HG02970 (cell line): ENCODE measurements around the gene ZNF311.

ENCODE experiments used
- ATAC-seq: cut with Tn5 transposase; IDR thresholded peaks from one replicate; pipeline ENCODE4 v1.9.1; 2021; ENCODE audit warnings: mild to moderate bottlenecking, moderate library complexity, moderate number of reproducible peaks; ENCODE audit not compliant: unreplicated experiment, low FRiP score

Gene ZNF311

DNA sequence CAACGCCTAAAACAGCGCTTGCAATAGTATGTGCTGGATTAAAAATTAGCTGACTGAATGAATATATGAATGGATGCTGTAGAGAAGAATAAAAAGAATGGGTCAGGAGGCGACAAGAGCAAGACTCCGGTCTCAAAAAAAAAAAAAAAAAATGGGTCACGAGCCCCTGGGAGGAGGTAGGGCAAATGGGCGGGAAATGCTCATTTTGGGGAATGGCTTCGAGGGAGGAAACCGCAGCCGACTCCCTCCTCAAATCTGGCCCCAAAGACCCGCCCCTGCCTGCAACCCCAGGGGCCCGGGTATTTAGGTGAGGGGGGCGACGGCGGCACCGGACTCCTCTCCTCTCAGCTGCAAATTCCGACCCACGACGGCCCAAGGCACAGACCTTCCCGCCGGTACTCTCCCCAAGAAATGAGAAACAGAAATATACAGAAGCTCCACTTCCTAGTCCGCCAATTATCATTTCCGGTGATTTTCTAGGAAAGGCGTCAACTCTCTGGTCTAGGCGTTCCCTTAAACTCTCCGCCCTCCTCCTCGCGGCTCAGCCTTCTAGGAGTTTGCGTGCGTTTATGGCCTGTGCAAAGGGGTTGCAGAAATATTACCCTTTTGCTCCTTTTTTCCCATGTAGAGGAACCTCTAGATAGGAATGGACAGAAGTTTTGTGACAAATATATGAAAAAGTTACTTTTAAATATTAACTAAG, at the start of gene ZNF311:
Gene ZNF311 (minus strand): TSS at position 133 of the 703 bp plus-strand sequence. CDS start 1,361 bp downstream, outside the sequence.
- ATAC-seq: no peak

DNA sequence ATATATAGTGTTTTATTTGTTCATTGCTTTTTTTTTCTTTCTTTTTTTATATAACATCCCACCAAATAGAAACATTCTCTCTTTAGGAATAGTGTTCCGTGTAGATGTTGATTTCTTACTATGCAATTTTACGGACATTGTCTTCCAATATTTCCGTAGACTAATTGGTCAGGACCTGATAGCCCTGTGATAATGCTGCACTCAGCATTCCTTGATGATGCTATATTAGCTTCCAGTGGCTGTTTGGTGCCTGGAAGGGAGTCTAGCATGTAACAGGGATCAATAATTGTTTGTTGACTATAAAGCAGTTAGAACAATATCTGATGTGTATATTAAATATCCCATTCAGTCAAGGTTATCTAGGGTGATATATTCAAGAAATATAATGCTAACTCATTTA, 46.6 kb upstream of the ZNF311 start:
- ATAC-seq: no peak

DNA sequence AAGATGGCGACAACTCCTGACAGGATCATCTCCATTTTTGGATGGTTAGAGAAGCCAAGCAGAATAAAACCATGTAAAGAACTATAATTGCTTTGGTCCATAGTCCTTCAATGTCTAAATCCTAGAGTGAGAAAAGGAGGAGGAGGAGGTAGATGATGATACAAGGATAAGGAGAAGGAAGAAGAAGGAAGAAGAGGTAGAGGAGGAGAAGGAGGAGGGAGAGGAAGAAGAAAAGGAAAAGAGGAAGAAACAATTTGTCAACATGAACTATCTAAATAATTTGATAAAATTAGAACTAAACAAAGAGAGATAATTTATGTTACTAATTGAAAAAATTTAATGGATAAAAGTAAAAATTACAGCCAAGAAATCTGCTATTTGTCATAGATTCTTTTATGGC, 40.0 kb upstream of the ZNF311 start, which contains the start of gene OR2W1:
Gene OR2W1 (minus strand): TSS at position 101 of the 400 bp plus-strand sequence. CDS start 0 bp downstream, at position 101.
- ATAC-seq: no peak

DNA sequence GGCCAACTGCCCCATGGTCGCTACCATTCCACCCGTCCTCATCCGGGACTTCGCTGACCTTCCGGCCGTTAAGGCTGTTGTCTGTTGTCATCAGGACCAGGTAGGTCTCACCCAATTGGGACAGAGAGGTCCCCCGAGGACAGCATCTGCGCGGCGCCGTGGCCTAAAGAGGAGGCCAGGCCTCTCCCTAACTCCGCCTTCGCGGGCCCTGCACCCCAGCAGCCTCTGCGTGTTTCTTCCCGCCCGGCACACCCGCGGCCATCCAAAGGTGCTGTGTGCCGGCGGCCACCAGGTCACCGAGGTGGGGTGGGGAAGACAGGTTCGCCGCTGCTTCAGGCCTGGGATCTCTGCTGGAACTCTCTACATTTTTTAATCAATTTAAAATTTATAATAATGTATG, 30.8 kb upstream of the ZNF311 start:
- ATAC-seq: no peak

DNA sequence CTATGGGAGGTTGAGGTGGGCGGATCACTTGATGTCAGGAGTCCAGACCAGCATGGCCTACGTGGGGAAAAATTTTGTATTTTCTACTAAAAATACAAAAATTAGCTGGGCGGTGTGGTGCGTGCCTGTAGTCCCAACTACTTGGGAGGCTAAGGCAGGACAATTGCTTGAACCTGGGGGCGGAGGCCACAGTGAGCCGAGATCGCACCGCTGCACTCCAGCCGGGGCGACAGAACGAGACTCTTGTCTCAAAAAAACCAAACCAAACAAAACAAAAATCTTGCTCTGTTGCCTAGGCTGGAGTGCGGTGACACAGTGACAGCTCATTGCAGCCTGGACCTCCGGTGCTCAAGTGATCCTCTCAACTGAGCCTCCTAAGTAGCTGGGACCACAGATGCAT, 23.7 kb upstream of the ZNF311 start:
- ATAC-seq: no peak

DNA sequence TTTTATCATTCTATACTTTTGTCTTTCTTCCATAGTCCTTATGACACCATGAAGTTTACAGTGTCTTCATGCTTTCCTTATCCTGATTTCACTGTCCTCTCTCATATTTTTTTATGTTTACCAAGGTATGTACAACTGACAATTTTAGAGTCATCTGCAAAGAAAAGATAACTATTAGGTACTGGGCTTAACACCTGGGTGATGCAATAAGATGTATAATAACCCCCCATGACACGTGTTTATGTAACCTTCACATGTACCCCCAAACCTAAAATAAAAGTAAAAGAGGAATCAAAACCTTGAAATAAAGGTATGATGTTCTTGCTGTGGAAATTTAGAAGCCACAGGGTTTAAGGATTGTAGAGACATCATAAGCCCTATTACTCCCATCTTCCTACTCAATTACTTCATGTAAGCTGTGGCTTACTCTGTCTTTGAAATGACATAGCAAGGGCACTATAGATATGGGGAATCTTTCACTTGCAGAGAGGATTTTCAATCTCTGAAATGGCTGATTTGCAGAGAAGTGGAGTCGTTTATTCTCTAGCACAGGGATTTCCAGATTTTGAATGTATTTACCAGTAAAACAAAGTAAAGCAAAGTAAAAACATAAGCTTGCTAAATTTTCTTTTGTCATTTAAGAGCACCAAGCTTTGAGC, 20.9 kb upstream of the ZNF311 start:
- ATAC-seq: no peak

DNA sequence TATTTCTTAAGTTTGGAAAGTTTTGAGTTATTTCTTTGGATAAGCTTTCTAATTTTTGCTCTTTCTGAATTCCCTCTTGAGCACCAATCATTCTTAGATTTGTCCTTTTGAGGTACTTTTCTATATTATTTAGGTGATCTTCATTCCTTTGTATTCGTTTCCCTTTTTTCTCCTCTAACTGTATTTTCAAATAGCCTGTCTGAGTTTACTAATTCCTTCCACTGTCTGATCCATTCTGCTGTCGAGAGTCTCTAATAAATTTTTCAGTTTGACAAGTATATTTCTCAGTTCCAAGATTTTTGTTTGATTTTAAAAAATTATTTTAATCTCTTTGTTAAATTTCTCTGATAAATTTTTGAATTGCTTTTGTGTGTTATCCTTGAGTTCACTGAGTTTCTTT, 16.3 kb upstream of the ZNF311 start:
- ATAC-seq: no peak

DNA sequence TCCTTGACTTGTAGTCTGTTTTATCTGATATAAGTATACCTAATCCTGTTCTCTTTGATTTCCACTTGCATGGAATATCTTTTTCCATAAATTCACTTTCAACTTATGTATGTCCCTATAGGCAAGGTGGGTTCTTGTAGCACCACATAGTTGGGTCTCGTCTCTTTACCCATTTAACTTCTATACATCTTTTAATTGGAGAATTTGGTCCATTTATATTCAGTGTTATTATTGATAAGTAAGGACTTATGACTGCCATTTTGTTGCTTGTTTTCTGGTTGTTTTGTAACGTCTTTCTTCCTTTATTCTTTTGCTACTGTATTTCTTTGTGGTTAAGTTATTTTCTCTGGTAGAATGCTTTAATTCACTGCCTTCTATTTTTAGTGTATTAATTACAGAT, 14.5 kb upstream of the ZNF311 start:
- no peak for ATAC-seq

DNA sequence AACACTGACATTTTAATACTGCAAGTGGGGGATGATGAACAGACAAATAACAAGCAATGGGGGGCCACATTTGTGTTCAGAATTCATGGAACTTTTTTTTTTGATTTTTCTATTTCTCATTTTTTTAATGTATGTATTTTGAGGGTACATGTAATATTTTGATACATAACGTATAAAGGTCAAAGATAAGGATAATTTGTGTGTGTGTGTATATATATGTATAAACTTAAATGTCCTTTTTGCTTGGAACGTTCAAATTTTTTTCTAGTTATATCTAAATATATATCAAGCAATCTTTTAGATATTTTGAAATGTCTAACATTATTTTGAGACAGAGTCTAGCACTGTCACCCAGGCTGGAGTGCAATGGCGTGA, 12.3 kb upstream of the ZNF311 start:
- no peak for ATAC-seq

DNA sequence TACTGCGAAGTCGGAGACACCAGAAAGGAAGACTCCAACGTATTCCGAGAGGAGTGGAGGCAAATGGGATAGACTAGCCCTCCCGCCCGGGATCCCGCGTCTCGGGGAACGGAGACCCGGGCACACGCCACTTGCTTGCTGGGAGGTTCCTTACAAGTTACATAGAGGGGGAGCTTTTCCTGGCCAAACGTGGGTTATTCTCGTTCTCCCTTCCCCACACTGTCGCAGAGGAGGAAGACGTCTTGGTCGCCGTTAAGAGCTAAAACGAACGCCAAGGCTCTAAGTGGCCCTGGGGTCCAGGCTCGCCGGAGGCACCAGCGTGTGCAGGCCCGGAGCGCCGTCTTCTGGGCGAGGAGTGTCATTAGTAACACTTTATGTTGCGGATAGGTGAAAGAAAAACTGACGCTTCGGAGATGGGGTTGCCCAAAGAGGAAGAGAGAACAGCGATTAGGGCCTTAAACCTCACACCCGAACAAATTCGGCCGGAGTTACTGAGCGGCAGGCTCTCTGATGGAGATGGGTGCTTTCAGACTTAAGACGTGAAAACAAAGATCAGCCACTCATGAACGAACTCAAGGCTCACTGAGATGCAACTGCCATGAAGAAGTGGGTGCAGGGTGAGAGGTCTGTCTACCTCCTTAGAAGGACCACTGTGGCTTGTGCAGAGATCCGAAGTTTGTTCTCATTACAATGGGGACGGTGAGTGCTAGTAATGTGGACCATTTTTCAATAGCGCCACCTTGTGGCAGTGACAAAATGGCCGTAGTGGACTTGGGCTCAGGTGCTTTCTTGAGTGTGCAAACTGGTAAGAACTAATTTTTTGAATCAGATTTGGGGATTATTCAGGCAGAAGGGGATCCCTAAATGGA, 11.7 kb upstream of the ZNF311 start:
- ATAC-seq: peak; percentile 89

DNA sequence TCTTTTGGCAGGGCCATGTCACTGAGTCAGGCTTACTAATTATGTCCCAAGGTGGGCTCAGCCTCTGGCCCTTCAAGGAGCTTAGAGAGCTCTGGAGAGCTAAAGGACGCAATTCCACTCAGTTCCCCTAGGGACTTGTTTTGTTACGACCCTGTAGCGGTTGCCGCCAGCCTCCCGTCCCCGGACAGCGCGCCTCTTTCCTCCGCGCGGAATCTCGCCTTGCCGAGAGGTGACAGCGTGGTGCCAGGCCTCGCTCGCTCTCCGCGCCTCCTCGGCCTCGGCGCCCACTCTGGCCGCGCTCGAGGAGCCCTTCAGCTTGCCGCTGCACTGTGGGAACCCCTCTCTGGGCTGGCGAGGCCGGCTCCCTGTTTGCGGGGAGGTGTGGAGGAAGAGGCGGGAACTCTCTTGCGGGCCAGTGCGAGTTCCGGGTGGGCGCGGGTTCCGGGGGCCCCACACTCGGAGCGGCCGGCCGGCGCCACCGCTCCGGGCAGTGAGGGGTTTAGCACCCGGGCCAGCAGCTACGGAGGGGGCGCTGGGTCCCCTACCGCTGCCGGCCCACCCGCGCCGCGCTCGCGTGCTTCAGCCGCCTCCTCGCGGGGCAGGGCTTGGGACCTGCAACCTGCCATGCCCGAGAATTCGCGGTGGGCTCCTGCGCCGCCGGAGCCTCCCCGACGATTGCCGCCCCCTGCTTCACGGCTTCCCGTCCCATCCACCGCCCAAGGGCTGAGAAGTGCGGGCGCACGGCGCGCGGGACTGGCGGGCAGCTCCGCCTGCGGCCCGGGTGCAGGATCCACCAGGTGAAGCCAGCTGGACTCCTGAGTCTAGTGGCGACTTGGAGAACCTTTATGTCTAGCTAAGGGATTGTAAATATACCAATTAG, 9.9 kb upstream of the ZNF311 start:
- no peak for ATAC-seq

DNA sequence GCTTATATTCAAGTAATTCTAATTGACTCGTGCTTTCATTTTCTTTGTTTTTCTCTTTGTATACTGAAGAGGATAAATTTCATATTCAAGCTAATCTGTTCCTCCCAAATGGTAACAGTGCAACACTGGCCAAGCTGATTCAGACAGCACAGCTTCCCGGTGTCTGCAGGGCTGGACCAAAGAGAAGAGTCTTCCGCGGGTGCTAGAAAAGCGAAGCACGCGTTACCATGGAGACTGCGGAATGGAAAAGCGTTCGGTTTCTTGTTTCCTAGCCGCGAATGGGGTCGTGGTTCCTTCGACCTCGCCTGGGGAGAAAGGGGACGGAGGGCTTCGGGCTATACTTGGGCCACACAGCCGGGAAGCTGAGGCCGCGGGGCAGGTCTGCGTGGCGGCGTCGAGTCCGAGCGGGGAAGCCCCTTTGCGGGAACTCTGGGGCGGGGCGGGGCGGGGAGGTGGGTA, 6.2 kb upstream of the ZNF311 start:
- no peak for ATAC-seq

DNA sequence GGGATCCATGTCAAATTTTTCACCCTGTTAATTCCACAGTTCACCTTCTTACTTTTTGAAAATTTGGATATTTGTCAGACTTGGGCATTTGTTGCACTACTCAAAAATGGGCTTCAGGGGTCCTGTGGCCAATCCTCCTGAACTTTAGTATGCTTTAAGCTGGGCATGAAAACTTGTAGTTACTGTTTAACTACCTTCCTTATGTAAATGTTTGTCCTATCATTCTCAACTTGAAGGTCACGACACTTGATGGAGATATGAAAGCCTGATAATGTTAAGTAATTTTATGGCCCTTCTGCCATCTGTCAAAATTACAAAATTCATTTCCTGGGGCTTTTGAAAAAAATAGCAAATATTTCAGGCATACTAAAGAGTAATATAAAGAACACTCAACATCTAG, 4.2 kb upstream of the ZNF311 start:
- no peak for ATAC-seq

DNA sequence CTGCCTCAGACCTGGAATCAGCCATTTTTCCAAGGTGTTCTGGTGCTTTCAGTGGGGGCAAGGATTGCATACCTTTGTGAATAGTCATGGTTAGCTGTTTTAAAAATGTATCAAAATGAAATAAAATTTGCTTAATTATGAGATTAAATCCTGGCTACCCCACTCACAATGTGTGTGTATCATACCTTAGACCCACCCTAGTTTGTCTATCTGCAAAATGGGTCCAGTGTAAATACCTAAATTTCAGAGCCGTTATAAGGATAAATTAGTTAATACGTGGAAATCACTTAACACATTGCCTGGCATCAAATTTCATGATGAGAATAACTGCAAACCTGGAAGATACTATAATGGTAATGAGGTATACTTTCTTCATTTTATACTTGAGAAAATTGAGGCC, 3.0 kb upstream of the ZNF311 start:
- ATAC-seq: no peak

DNA sequence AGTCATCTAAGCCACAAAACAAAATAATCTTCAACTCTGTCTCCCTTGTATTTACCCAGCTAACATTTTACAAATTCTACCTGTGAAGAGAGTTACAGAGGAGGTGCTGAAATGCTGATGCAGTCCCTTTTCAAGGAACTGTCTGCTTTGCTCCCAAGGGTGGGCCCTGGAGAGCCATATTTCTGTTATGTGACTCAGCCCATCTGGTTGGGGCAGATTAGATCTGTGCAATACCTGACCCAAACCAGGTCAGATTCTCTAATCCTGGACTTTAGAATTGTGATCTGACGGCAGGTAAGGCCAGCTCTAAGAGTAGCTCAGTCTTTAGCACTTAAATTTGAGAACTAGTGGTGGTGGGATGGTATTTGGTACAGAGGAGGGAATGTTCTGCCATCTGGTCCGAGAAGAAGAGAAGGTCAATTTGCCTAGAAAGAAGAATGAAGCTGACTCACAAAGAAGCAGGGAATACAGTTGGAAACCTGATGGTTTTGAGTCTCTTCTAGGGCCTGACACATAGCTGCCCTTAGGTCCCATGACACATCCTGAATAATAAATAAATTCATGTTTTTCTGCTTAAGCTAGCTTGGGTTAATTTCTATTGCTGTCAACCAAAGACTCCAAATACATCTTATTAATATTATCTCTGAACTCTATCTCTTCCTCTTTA, 8.1 kb downstream of the ZNF311 start:
- no peak for ATAC-seq

DNA sequence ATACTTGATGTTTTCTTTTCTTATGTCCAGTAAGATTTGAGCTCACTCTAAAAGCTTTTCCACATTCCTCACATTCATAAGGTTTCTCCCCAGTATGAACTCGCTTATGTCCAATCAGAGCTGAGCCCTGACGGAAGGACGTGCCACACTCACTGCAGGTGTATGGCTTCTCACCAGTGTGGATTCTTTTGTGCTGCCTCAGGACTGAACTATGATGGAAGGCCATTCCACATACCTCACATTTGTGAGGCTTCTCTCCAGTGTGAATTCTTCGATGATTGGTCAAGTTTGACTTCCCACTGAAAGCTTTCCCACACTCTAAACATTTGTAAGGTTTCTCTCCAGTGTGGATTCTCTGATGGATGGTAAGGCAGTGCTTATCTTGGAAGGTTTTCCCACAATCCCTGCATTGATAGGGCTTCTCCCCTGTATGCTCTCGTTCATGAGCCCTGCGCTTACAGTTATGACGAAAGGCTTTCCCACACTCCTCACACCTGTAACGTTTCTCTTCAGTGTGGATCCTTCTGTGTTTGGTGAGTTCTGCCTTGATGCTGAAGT, 9.9 kb downstream of the ZNF311 start:
- no peak for ATAC-seq

DNA sequence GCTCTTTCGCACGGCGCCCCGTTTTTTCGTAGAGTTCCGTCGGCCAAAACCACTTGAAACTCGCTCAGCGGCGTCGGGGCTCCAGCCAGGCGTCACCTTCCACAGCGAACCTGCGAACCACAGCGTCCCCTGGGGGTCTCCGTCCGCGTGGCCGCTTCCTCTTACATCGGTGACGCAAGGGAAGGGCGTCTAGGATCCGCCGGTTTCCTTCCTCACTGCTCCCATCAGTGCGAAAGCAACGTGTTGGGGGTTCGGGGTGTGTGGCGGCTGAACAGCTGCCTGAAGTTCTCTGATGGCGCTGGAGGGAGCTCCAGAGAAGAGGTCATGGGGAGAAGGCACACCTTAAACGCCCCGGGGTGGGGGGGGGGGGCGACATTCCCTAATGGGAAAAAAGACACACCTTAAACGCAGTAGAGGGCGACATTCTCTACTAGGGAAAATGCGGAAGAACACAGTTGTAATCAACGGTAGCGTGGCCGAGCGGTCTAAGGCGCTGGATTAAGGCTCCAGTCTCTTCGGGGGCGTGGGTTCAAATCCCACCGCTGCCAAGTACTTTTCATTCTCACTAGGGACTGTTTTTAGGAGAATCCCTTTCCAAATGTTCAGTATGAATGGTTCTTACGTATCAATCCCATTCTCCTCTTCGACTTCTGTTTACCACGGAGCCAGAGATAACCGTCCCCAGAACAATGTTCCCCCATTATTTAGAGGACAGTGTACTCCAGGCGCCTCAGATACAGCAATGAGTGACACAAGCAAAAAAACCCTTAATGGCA, 16.4 kb downstream of the ZNF311 start:
- ATAC-seq: no peak

DNA sequence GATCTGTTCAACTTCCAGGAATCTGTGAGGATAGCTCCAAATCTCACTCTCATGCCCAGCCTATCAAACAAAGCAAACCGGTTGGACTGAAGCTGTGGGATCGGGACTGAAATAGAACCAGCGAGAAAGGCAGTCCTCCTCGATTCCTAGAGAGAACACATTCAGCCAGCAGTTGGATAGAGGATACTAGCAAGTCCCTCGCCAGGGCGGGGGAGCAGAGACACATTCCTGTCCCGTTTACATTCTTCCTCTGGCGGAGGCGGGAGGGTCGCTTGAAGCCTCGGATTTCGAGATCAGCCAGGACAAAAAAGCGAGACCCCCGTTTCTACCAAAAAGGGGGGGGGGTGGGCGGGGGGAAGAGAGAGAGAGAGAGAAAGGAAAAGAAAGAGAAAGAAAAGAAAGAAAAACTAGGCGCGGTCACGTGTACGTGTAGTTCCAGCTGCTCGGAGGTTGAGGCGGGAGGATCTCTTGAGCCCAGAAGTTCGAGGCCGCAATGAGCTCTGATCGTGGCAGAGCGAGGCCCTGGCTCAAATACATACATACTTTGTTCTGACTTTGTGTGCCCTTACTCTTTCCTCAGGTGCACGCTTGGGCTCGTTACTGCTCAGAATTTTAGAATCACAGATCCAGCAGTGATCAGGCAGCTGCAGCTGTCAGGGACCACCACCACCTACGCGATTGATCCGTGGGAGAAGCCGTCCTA, 19.5 kb downstream of the ZNF311 start:
- no peak for ATAC-seq
